BJ (cell line): ENCODE measurements around the gene RAD51C. TPM values are rescaled to one million over a fixed set of nuclear protein-coding genes. Genes with fewer than 3 reads are reported as not detected.
"Not testable (repeated sequence)": the region's sequence is repeated elsewhere in the genome, so short reads cannot be mapped to it uniquely, and the experiment has no call there.

Experiments
- CTCF ChIA-PET: fragments of 350-600 bp; formaldehyde crosslinking; extraction: SDS; loops from one replicate; lab custom pipeline; 2021; ENCODE audit warnings: antibody characterized with exemption, inconsistent platforms; lab: Yijun Ruan, JAX
- POLR2A ChIA-PET: fragments of 300-600 bp; sonication (Branson Sonifier 250); formaldehyde crosslinking; extraction: SDS; loops from one replicate; lab custom pipeline; 2021; ENCODE audit warnings: antibody characterized with exemption; lab: Charles Lee
- DNase-seq: peaks from one replicate; pipeline ENCODE4 v3.0.0-alpha.2; 2011; ENCODE audit warnings: low read depth
- H3K27me3 ChIP-seq: 2 replicates; pipeline ENCODE4 v1.6.0; 2011; ENCODE audit warnings: low read length; ENCODE audit not compliant: control insufficient read depth, insufficient read depth
- H3K36me3 ChIP-seq: 2 replicates; pipeline ENCODE4 v1.5.1; 2011; ENCODE audit warnings: low read length; ENCODE audit not compliant: control insufficient read depth, insufficient read depth
- H3K4me3 ChIP-seq: 2 replicates; pipeline ENCODE4 v1.5.1; 2011; ENCODE audit warnings: low read depth, mild to moderate bottlenecking, control low read depth, low read length
- polyA plus RNA-seq: library from polyadenylated mRNA; depleted of rRNA; stranded (reverse); fragments of >200 nt; gene quantifications from 2 replicates; pipeline ENCODE4 v1.2.3, GENCODE V29; 2011
- TF ChIP-seq, protein P1 (sequence below): IDR thresholded peaks from 2 replicates; pipeline ENCODE4 v1.5.1; 2011; ENCODE audit warnings: low read depth, mild to moderate bottlenecking, control low read depth, inconsistent platforms, low read length, moderate library complexity; ENCODE audit not compliant: insufficient read depth

The RAD51C gene
- polyA plus RNA-seq, 1 experiment, result 15.0 TPM

DNA sequence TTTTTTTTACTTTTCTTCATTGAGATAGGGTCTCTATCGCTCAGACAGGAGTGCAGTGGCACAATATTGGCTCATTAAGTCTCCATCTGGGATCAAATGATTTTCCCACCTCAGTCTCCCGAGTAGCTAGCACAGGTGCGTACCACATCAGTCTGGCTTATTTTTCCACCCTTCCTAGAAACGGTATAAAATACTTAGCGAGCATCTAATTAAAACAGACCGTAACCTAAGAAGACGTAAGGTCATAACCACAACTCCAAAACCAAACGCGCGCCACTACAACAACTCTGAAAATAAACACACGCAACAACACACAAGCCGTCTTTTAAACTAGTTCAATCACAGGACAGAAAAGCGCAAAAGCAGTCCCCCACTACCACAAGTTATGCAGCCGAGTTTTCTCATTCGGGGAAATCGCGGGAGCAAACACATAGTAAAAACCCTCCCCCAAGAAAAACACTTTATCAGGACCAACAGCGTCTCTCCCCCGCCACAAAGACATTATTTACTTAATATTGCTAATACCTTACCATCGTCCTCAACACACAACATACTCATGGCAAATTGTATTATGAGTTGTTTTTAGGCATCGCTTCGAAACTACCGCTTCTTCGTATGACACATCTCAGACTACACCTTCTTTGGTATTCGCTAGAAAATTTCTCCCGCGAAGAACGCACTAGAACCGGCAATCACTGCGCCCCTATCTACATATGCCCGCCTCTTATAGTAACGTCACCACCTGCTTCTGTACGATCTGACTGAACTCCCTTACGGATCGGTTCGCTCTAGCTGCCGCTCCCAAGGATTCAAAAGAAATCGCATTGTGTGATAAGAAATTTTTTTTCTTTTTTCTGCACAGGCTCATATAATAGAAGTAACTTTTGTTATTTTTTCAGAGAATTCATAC lies 33.3 kb upstream of the RAD51C start:
- POLR2A ChIA-PET, result interaction anchor here (0.5 to 1.2 kb wide), 2 partner anchors 27 to 65 kb away, joined by 3 read pairs; no protein-coding TSS in a partner anchor
- Histone ChIP-seq H3K36me3 (no peaks in the 10 kb centered on the region), H3K27me3 (no peaks in the 10 kb centered on the region), H3K4me3 (peak overlapping the region; percentile 25)
- TF ChIP-seq, protein P1, sequence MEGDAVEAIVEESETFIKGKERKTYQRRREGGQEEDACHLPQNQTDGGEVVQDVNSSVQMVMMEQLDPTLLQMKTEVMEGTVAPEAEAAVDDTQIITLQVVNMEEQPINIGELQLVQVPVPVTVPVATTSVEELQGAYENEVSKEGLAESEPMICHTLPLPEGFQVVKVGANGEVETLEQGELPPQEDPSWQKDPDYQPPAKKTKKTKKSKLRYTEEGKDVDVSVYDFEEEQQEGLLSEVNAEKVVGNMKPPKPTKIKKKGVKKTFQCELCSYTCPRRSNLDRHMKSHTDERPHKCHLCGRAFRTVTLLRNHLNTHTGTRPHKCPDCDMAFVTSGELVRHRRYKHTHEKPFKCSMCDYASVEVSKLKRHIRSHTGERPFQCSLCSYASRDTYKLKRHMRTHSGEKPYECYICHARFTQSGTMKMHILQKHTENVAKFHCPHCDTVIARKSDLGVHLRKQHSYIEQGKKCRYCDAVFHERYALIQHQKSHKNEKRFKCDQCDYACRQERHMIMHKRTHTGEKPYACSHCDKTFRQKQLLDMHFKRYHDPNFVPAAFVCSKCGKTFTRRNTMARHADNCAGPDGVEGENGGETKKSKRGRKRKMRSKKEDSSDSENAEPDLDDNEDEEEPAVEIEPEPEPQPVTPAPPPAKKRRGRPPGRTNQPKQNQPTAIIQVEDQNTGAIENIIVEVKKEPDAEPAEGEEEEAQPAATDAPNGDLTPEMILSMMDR, result no peak
- peak; percentile 62 for DNase-seq
- CTCF ChIA-PET, result interaction anchor here (1.2 kb wide), 1 partner anchor 16 kb away, joined by 5 read pairs; no protein-coding TSS in a partner anchor

DNA sequence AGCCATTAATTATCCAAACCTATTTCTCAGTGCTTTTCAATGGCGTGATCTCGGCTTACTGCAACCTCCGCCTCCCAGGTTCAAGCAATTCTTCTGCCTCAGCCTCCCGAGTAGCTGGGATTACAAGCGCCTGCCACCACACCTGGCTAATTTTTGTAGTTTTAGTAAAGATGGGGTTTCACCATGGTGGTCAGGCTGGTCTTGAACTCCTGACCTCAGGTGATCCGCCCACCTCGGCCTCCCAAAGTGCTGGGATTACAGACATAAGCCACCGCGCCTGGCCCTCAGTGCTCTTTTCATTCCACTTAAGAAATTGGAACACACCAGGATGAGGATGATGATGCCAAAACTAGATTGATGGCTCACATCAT lies 32.7 kb upstream of the RAD51C start:
- peak overlapping the region; percentile 25 for H3K4me3 ChIP-seq
- not testable (repeated sequence) for H3K36me3 ChIP-seq, H3K27me3 ChIP-seq, DNase-seq
- CTCF ChIA-PET, result interaction anchor here (0.7 kb wide), 1 partner anchor 1553 kb away, joined by 3 read pairs; no protein-coding TSS in a partner anchor
- POLR2A ChIA-PET, result interaction anchor here (0.5 kb wide), 1 partner anchor 65 kb away, joined by 3 read pairs; no protein-coding TSS in a partner anchor

DNA sequence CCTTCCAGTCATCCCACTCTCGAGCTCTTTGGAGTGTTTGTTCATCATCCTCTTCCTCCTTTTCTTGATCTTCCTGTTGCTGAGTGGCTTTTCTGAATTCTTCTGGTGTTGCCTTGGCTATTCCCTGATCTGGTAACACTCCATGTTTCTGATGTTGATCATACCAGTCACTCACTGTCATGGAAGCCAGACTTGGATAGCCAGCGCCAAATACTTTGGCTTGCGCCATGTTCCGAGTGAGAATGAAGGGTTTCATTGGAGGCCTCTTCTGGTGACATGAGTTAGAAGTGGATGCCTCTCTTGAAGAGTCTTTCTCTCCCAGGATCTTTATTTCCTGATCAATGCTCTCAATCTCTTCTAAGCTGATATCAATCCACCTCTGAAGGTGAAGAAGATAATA lies 31.8 kb upstream of the RAD51C start:
- H3K27me3 ChIP-seq, result no peaks in the 10 kb centered on the region
- POLR2A ChIA-PET, result no interaction called here
- no peaks in the 10 kb centered on the region for H3K36me3 ChIP-seq
- DNase-seq, result no peak
- CTCF ChIA-PET, result no interaction called here
- H3K4me3 ChIP-seq, result no peak overlapping the region
- TF ChIP-seq, protein P1, result no peak

DNA sequence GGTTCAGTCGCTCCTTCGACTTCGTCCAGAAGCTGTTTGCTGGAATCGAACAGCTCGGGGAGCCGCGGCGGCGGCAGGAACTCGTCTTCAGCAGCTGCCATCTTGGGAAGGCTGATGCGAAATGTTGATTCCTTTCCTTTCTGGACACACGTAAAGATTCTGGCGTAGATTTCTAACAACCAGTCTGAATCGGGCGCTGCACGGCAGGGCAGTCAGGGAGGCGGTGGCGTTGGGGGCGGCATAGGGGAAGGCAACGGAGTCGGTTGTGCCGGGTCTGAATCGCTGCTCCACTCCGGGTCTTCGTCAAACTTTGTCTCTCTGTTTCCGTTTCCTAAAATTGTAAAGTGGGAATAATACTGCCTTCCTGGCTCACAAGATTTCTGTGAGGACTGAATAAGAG lies 30.9 kb upstream of the RAD51C start:
- POLR2A ChIA-PET, result no interaction called here
- Histone ChIP-seq H3K36me3 (no peaks in the 10 kb centered on the region), H3K27me3 (no peaks in the 10 kb centered on the region), H3K4me3 (no peak overlapping the region)
- no peak for DNase-seq
- CTCF ChIA-PET, result no interaction called here
- TF ChIP-seq, protein P1, result no peak

DNA sequence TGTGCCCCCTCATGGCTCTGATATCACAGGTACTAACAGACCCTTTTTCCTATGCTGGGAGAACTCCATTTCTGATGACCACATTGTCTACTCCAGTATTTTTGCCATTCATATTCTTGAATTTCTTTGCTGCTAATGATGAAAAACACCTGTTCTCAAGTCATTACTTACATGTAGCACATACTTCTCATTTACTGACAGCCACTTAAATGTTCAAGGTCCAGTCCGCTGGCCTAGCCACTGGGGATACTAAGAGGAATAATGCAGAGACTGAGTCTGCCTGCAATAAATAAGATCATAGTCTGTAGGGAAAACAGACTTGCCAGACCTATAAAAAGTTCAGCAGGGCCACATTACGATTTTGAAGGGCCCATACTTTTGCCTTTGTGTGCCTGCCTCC lies 28.1 kb upstream of the RAD51C start:
- no peak for DNase-seq
- 0 out of 2 replicates have a peak, but pooled peaks cover 1% of the 10 kb centered on the region for H3K27me3 ChIP-seq
- TF ChIP-seq, protein P1, result no peak
- no peaks in the 10 kb centered on the region for H3K36me3 ChIP-seq
- POLR2A ChIA-PET, result no interaction called here
- no peak overlapping the region for H3K4me3 ChIP-seq
- CTCF ChIA-PET, result no interaction called here
